ENCODE measurements around the gene RTBDN. TPM values are rescaled to one million over a fixed set of nuclear protein-coding genes. Genes with fewer than 3 reads are reported as not detected.

Gene RTBDN
- total RNA-seq, 1 experiment from 2014 or later: 5.6 TPM

DNA sequence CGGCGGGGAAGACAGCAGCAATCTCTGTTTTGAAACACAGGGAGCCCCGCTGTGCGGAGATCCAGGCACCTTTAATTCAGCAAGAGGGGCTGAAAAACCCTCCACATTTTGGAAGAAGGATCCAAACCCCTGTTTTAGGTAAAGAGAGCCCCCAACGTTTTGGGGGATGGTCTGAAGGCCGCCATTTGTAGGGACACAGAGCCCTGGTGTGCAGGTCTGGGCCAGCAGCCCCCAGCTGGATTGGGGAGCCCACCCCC is 55.5 kb downstream of the RTBDN start:
- peak overlapping the region in 2 of 3 experiments; percentile 59 to 91; a peak in 2 of 7 replicates for H3K27ac Mint-ChIP-seq
- no CpG with 5 or more reads among the region's 6 CpGs for WGBS (ENCODE audit: extremely low coverage, insufficient read length, low lambda C conversion rate)
- Histone ChIP-seq H2BK20ac (ENCODE audit: low read depth, low read length, poor library complexity, severe bottlenecking) (no peak overlapping the region), H2BK15ac (ENCODE audit: low read depth, low read length) (no peak overlapping the region), H4K5ac (ENCODE audit: insufficient read length, low read depth, low read length) (no peak overlapping the region), H4K8ac (replicated peaks; ENCODE audit: insufficient read length, low read depth, low read length) (no peak overlapping the region), H3K9ac (ENCODE audit: extremely low read depth, insufficient read length, low read length) (peak overlapping the region; percentile 5), H4K20me1 (ENCODE audit: control insufficient read depth, insufficient read depth, insufficient read length) (no peaks in the 10 kb centered on the region), H4K91ac (ENCODE audit: insufficient read length, low read depth, low read length) (no peak overlapping the region), H3K79me2 (ENCODE audit: insufficient read depth, low read length) (no peaks in the 10 kb centered on the region), H3K4me1 (ENCODE audit: insufficient read depth, low read length) (peaks cover 4% of the 10 kb centered on the region), H3K14ac (ENCODE audit: insufficient read depth, low read length) (no peak overlapping the region), H3K9me3 (ENCODE audit: control insufficient read depth, low read depth, low read length) (no peaks in the 10 kb centered on the region), H2AFZ (ENCODE audit: low read length) (no peak overlapping the region), H3K27me3 (ENCODE audit: insufficient read depth, low read length) (no peaks in the 10 kb centered on the region), H3K18ac (ENCODE audit: insufficient read length, low read depth, low read length) (no peak overlapping the region), H2BK5ac (ENCODE audit: insufficient read length, low read length) (no peak overlapping the region), H2AK5ac (ENCODE audit: insufficient read length, low read length) (no peak overlapping the region), H3K4me2 (ENCODE audit: insufficient read depth, insufficient read length, low read length) (peak overlapping the region; percentile 78), H3K27ac (ENCODE audit: insufficient read length, low read depth, low read length) (no peak overlapping the region), H2BK120ac (ENCODE audit: low read depth, low read length, poor library complexity, severe bottlenecking) (no peak overlapping the region), H3K23ac (ENCODE audit: insufficient read length, low read depth, low read length) (no peak overlapping the region), H3K23me2 (ENCODE audit: insufficient read length, low read depth, low read length, poor library complexity, severe bottlenecking) (peaks cover 25% of the 10 kb centered on the region), H2BK12ac (ENCODE audit: insufficient read length, low read depth, low read length) (no peak overlapping the region), H3K79me1 (ENCODE audit: insufficient read depth, low read depth, low read length, poor library complexity, severe bottlenecking) (no peaks in the 10 kb centered on the region), H3K4ac (ENCODE audit: low read depth, low read length) (no peak overlapping the region), H3T11ph (ENCODE audit: low read length) (no peak overlapping the region), H3K56ac (ENCODE audit: insufficient read length, low read depth, low read length) (no peak overlapping the region)
- H3K4me3 Mint-ChIP-seq: peak overlapping the region; percentile 69 to 85
- H3K4me1 Mint-ChIP-seq: peaks cover 28 to 29% of the 10 kb centered on the region in 2 experiments
- H3K9me3 Mint-ChIP-seq: no peaks in the 10 kb centered on the region
- peaks cover 5 to 8% (median 6%) of the 10 kb centered on the region in 3 experiments; a peak in 5 of 7 replicates for H3K36me3 Mint-ChIP-seq (ENCODE audit: insufficient read depth in 1 of 3, low read depth in 3 of 3)
- DNase-seq: no peak
- no peaks in the 10 kb centered on the region; the same call in 1 of the 2 replicates for H3K27me3 Mint-ChIP-seq (ENCODE audit: low read depth)
- TF ChIP-seq, protein P1, sequence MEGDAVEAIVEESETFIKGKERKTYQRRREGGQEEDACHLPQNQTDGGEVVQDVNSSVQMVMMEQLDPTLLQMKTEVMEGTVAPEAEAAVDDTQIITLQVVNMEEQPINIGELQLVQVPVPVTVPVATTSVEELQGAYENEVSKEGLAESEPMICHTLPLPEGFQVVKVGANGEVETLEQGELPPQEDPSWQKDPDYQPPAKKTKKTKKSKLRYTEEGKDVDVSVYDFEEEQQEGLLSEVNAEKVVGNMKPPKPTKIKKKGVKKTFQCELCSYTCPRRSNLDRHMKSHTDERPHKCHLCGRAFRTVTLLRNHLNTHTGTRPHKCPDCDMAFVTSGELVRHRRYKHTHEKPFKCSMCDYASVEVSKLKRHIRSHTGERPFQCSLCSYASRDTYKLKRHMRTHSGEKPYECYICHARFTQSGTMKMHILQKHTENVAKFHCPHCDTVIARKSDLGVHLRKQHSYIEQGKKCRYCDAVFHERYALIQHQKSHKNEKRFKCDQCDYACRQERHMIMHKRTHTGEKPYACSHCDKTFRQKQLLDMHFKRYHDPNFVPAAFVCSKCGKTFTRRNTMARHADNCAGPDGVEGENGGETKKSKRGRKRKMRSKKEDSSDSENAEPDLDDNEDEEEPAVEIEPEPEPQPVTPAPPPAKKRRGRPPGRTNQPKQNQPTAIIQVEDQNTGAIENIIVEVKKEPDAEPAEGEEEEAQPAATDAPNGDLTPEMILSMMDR (conservative IDR thresholded peaks at IDR 0.05): no peak

All from H9 (cell line).